ENCODE measurements around the gene MESD. TPM values are rescaled to one million over a fixed set of nuclear protein-coding genes. Genes with fewer than 3 reads are reported as not detected.

The MESD gene
- total RNA-seq, 1 donor from 2014 or later = 24.2 TPM

GRCh38 chr15:80976851-80977250 lies 12.8 kb downstream of the MESD start:
- Histone ChIP-seq H3K4me1 (peaks cover 5% of the 10 kb centered on the region), H3K4me3 (no peak overlapping the region), H3K9me3 (no peaks in the 10 kb centered on the region), H3K27me3 (ENCODE audit: low read depth) (no peaks in the 10 kb centered on the region), H3K36me3 (peaks cover 52% of the 10 kb centered on the region), H3K27ac (no peak overlapping the region)
- TF ChIP-seq CTCF (IDR thresholded peaks at IDR 0.05) = no peak
- no peak for DNase-seq
- ATAC-seq = peak in 1 of 2 donors; percentile 23
- intact Hi-C loops (cut with DNase I) = loop anchor here (10.0 kb wide), 1 partner anchor 522 kb away; no protein-coding TSS in a partner anchor

- no peak for ATAC-seq
- TF ChIP-seq CTCF (IDR thresholded peaks at IDR 0.05) = no peak
- no peaks in the 10 kb centered on the region for H3K9me3 ChIP-seq
- DNase-seq = no peak
- H3K36me3 ChIP-seq = peaks cover 39% of the 10 kb centered on the region
- no peak overlapping the region for H3K27ac ChIP-seq
- no peak overlapping the region for H3K4me3 ChIP-seq
- peaks cover 5% of the 10 kb centered on the region for H3K4me1 ChIP-seq
- no peaks in the 10 kb centered on the region for H3K27me3 ChIP-seq (ENCODE audit: low read depth)
- intact Hi-C loops (cut with DNase I) = loop anchor here (10.0 kb wide), 1 partner anchor 520 kb away; no protein-coding TSS in a partner anchor
Measured at GRCh38 chr15:80974914-80975313, 14.7 kb downstream of the MESD start.

- ATAC-seq = no peak
- no peaks in the 10 kb centered on the region for H3K9me3 ChIP-seq
- intact Hi-C loops (cut with DNase I) = loop anchor here (10.0 kb wide), 1 partner anchor 517 kb away; no protein-coding TSS in a partner anchor
- no peaks in the 10 kb centered on the region for H3K27me3 ChIP-seq (ENCODE audit: low read depth)
- H3K36me3 ChIP-seq = peaks cover 34% of the 10 kb centered on the region
- H3K27ac ChIP-seq = no peak overlapping the region
- no peak overlapping the region for H3K4me3 ChIP-seq
- no peak for TF ChIP-seq CTCF (IDR thresholded peaks at IDR 0.05)
- no peak for DNase-seq
- no peaks in the 10 kb centered on the region for H3K4me1 ChIP-seq
Measured at GRCh38 chr15:80972276-80972675, 17.3 kb downstream of the MESD start.

GRCh38 chr15:80971143-80971542 lies 18.5 kb downstream of the MESD start:
- intact Hi-C loops (cut with DNase I) = loop anchor here (10.0 kb wide), 1 partner anchor 516 kb away; no protein-coding TSS in a partner anchor

GRCh38 chr15:80970658-80971057 lies 19.0 kb downstream of the MESD start:
- Histone ChIP-seq H3K36me3 (peaks cover 34% of the 10 kb centered on the region), H3K27ac (no peak overlapping the region), H3K9me3 (no peaks in the 10 kb centered on the region), H3K27me3 (ENCODE audit: low read depth) (no peaks in the 10 kb centered on the region), H3K4me1 (no peaks in the 10 kb centered on the region), H3K4me3 (no peak overlapping the region)
- TF ChIP-seq CTCF (IDR thresholded peaks at IDR 0.05) = no peak
- intact Hi-C loops (cut with DNase I) = loop anchor here (10.0 kb wide), 1 partner anchor 516 kb away; no protein-coding TSS in a partner anchor
- DNase-seq (no peak), ATAC-seq (no peak)

More at GRCh38 chr15:80971143-80971542, 18.5 kb downstream of the MESD start:
- H3K27me3 ChIP-seq (ENCODE audit: low read depth) = no peaks in the 10 kb centered on the region
- ATAC-seq (no peak), DNase-seq (no peak)
- H3K4me3 ChIP-seq = no peak overlapping the region
- H3K9me3 ChIP-seq = no peaks in the 10 kb centered on the region
- no peaks in the 10 kb centered on the region for H3K4me1 ChIP-seq
- peaks cover 34% of the 10 kb centered on the region for H3K36me3 ChIP-seq
- no peak for TF ChIP-seq CTCF (IDR thresholded peaks at IDR 0.05)
- no peak overlapping the region for H3K27ac ChIP-seq
